Astrocyte of the spinal cord (primary cell): ENCODE measurements around the gene KLHL28.

ENCODE experiments used
- DNase-seq: peaks from one replicate; pipeline ENCODE4 v3.0.0; 2011; ENCODE audit warnings: low read depth, low spot score
- H3K4me3 ChIP-seq: 2 replicates; pipeline ENCODE4 v1.5.1; 2011; ENCODE audit warnings: low read depth, mild to moderate bottlenecking, low read length, moderate library complexity
- CTCF ChIP-seq: IDR thresholded peaks from 2 replicates; pipeline ENCODE4 v1.5.1; 2012; ENCODE audit warnings: low read depth, mild to moderate bottlenecking, low read length, inconsistent platforms
- in situ Hi-C: cut with HindIII; loops from 2 replicates; pipeline ENCODE4 v1.10.0; 2017; ENCODE audit warnings: low sequenced_read_pairs

The KLHL28 gene

DNA sequence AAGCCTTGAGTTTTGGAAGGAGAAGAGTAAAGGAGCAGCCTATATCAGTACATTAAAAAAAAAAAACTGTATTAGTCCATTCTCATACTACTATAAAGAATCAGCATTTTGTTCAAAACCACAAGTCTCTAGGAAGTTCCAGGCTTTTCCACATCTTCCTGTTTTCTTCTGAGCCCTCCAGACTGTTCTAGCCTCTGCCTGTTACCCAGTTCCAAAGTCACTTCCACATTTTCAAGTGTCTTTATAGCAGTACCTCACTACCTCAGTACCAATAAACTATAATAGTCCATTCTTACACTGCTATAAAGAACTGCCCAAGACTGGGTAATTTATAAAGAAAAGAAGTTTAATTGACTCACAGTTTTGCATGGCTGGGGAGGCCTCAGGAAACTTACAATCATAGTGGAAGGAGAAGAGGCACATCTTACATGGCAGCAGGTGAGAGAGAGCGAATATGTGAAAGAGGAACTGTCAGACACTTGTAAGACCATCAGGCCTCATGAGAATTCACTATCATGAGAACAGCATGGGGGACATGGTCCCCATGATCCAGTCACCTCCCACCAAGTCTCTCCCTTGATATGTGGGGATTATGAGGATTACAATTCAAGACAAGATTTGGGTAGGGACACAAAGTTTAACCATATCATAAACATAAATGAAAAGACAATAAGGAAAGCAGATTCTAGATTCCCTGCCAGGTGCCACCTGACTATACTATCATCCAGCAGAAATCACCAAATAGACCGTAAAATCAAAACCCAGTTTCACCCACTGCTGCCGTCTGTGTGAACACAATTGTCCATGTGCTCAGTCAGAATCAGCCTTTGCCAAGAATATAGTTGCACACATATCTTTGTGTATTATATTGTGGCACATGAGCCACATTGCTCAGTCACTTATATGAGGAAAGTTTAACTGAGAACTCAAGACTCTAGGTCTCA lies 28.0 kb upstream of the KLHL28 start:
- no peak for DNase-seq
- no peak for TF ChIP-seq CTCF
- in situ Hi-C loops = no loop called here
- H3K4me3 ChIP-seq = no peak overlapping the region

DNA sequence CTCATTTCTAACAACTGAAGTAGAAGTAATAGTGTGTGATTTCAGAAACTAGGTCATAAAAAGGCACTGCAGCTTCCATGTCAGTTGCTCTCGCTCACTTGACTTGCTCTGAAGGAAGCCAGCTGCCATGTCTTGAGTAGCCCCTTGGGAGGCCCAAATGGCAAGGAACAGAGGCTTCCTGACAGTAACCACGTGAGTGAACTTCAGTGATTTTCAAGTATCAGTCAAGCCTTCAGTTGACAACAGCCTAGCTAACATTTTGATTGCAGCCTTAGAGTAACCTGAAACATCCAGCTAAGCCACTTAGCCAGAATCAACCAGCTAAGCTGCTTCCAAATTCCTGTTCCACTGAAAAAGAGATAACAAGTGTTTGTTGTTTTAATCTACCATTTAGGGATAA lies 26.9 kb upstream of the KLHL28 start:
- no peak overlapping the region for H3K4me3 ChIP-seq
- in situ Hi-C loops = no loop called here
- no peak for TF ChIP-seq CTCF
- no peak for DNase-seq

DNA sequence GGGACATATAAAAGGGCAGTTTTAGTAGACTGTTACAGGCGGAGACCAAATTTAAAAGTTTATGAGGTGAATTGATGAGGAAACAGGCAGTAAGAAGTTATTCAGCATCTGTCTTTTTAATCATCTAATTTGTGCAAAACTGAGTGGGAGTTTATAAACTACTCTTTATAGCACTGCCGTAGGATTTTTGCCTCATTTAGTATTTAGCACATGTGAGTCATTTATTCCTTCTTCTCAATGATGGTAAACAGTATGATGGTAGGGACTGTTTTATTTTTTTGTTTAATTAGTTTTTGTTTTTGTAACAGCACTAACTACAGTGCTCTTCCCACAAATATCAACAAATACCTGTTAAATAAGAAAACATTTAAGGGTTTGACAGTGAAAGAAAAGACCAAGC lies 20.8 kb upstream of the KLHL28 start:
- DNase-seq = no peak
- TF ChIP-seq CTCF = no peak
- H3K4me3 ChIP-seq = no peak overlapping the region
- in situ Hi-C loops = no loop called here

- no peak for DNase-seq
- no peak for TF ChIP-seq CTCF
- no peak overlapping the region for H3K4me3 ChIP-seq
- in situ Hi-C loops = no loop called here
Measured at GRCh38 chr14:44981198-44981597, 19.5 kb upstream of the KLHL28 start.

DNA sequence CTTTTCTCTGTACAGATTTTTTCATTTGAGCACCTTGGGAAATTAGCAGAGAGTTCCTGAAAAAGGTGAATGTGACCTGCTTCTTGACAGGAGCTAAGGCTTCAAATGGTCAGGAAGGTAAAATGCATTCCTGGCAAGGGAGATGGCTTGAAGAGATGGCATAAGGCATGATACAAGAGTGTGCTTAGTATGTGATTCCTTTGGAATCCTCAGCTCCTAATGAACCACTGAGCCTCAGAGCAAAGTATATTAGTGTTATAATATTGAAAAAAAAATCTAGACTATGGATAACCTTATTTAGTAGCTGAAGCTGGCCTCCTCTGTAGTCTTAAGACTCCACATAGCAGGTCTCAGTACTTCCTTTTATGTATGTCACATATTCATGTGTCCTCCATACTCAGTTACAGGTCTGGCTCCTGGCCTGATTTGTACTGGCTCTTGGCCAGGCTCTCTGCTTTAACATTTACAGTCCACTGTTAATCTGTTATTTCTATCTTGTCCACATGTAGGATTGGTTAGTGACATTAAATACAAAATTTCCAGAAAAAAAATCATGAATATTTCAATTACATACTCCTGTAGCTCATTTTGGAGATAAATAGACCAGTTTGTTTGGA lies 18.1 kb upstream of the KLHL28 start:
- no peak for DNase-seq
- in situ Hi-C loops = no loop called here
- no peak for TF ChIP-seq CTCF
- H3K4me3 ChIP-seq = no peak overlapping the region

GRCh38 chr14:44979273-44979672 lies 17.5 kb upstream of the KLHL28 start:
- TF ChIP-seq CTCF = no peak
- DNase-seq = no peak
- no peak overlapping the region for H3K4me3 ChIP-seq
- in situ Hi-C loops = no loop called here
